Breast epithelium (tissue), 3 donors: ENCODE measurements around the gene AGPAT2.

ENCODE experiments used
- POLR2A ChIP-seq: fragments of 450-650 bp; IDR thresholded peaks from one replicate; pipeline ENCODE4 v1.6.1; 2016; ENCODE audit warnings: antibody characterized with exemption, mild to moderate bottlenecking, moderate library complexity
- TF ChIP-seq, protein P1 (sequence below), 3 donors: fragments of 450-650 bp; IDR thresholded peaks; one replicate each; pipeline ENCODE4 v1.5.1; 2016 to 2017; ENCODE audit warnings: antibody characterized with exemption in 3 of 3, mild to moderate bottlenecking in 3 of 3, moderate library complexity in 3 of 3

DNA sequence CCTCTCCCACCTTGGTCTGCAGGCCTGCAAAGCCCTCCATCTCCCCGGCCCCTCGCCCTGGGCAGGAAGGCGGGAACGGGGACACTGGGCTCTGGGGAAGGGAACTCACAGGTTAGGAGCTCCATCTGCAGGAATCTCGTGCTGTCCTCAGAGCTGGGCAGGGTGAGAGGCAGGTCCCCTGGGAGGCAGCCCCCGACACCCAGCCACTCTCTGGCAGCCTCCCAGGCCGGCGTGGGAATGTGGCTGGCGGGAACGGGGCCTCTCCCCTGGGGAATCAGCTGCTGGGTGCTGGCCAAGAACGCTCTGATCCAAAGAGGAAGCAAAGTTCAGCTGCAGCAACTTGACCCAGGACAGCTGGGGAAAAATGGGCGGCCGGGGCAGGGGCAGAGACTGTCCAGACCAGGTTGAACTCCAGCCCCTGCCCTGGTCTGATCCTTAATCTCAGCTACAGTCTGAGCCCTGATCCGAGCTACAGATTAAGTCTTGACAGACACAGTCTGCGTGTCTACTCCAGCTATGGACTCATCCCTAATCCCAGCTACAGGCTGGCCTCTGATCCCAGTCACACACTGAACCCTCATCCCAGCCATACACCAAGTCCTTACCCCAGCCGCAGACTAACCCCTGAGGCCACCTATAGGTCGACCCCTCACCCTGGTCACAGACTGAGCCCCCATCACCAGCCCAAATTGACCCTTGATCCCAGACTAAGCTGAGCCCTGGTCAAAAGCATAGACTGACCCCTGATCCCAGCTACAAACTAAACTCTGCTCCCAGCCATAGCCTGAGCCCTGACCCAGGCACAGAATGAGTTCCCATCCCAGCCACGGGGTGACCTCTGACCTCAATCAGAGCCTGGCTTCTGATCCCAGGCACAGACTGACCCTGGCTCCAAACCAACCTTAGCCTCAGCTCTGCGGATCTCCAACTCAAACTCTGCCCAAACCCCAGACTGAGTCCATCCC, 61.9 kb downstream of the AGPAT2 start:
- TF ChIP-seq, protein P1, sequence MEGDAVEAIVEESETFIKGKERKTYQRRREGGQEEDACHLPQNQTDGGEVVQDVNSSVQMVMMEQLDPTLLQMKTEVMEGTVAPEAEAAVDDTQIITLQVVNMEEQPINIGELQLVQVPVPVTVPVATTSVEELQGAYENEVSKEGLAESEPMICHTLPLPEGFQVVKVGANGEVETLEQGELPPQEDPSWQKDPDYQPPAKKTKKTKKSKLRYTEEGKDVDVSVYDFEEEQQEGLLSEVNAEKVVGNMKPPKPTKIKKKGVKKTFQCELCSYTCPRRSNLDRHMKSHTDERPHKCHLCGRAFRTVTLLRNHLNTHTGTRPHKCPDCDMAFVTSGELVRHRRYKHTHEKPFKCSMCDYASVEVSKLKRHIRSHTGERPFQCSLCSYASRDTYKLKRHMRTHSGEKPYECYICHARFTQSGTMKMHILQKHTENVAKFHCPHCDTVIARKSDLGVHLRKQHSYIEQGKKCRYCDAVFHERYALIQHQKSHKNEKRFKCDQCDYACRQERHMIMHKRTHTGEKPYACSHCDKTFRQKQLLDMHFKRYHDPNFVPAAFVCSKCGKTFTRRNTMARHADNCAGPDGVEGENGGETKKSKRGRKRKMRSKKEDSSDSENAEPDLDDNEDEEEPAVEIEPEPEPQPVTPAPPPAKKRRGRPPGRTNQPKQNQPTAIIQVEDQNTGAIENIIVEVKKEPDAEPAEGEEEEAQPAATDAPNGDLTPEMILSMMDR (IDR thresholded peaks at IDR 0.05) = no peak
- TF ChIP-seq POLR2A = no peak
